Mesodermal cell (in vitro differentiated cells): ENCODE measurements around the gene BAIAP2.

ENCODE experiments used
- H3K27ac ChIP-seq: 2 replicates; pipeline ENCODE4 v1.7.0; 2013; ENCODE audit warnings: mild to moderate bottlenecking, low read depth, low read length, moderate library complexity; ENCODE audit not compliant: severe bottlenecking
- H3K36me3 ChIP-seq: 2 replicates; pipeline ENCODE4 v1.7.1; 2013; ENCODE audit warnings: mild to moderate bottlenecking, low read length, moderate library complexity; ENCODE audit not compliant: control insufficient read depth, insufficient read depth
- H3K4me1 ChIP-seq: one replicate; pipeline ENCODE4 v1.7.1; 2013; ENCODE audit warnings: mild to moderate bottlenecking, low read length; ENCODE audit not compliant: insufficient read depth, control insufficient read depth, poor library complexity, severe bottlenecking
- H3K4me3 ChIP-seq: 2 replicates; pipeline ENCODE4 v1.7.0; 2013; ENCODE audit warnings: low read length, control low read depth, mild to moderate bottlenecking; ENCODE audit not compliant: insufficient read depth, poor library complexity, severe bottlenecking; ENCODE audit errors: extremely low read depth
- H3K9me3 ChIP-seq: 2 replicates; pipeline ENCODE4 v1.7.1; 2013; ENCODE audit warnings: mild to moderate bottlenecking, low read length, moderate library complexity; ENCODE audit not compliant: control insufficient read depth
- WGBS, 2 experiments: methylation state at CpG; one replicate each; pipeline ENCODE4 v1.1.5; 2013; ENCODE audit warnings: missing lambda C conversion rate in 2 of 2; ENCODE audit not compliant: insufficient coverage in 2 of 2; 5-methylcytosine and 5-hydroxymethylcytosine counted together

Gene BAIAP2

GRCh38 chr17:81049973-81050551, 15.1 kb downstream of the BAIAP2 start:
- WGBS, 2 experiments = 91 to 95% methylated on average over 22 to 26 of the region's 26 CpGs
- H3K4me1 ChIP-seq = peaks cover 19% of the 10 kb centered on the region
- H3K4me3 ChIP-seq = no peak overlapping the region
- peaks cover 4% of the 10 kb centered on the region for H3K36me3 ChIP-seq
- no peaks in the 10 kb centered on the region for H3K9me3 ChIP-seq
- no peak overlapping the region for H3K27ac ChIP-seq

GRCh38 chr17:81050645-81051625, 16.0 kb downstream of the BAIAP2 start:
- Histone ChIP-seq H3K27ac (no peak overlapping the region), H3K4me3 (no peak overlapping the region), H3K4me1 (peaks cover 11% of the 10 kb centered on the region), H3K36me3 (peaks cover 9% of the 10 kb centered on the region), H3K9me3 (no peaks in the 10 kb centered on the region)
- WGBS, 2 experiments = 92 to 94% methylated on average over 29 to 32 of the region's 32 CpGs

- Histone ChIP-seq H3K27ac (no peak overlapping the region), H3K36me3 (peaks cover 15% of the 10 kb centered on the region), H3K4me3 (no peak overlapping the region), H3K4me1 (peaks cover 23% of the 10 kb centered on the region), H3K9me3 (no peaks in the 10 kb centered on the region)
- WGBS, 2 experiments = 82 to 85% methylated on average over 22 to 26 of the region's 31 CpGs
These were observed 17.4 kb downstream of the BAIAP2 start for GRCh38 chr17:81052199-81052997.

GRCh38 chr17:81053041-81053970, 18.4 kb downstream of the BAIAP2 start:
- no peak overlapping the region for H3K27ac ChIP-seq
- H3K4me3 ChIP-seq = no peak overlapping the region
- WGBS, 2 experiments = 79 to 82% methylated on average over 25 to 29 of the region's 42 CpGs
- peaks cover 32% of the 10 kb centered on the region for H3K4me1 ChIP-seq
- no peaks in the 10 kb centered on the region for H3K9me3 ChIP-seq
- H3K36me3 ChIP-seq = peaks cover 18% of the 10 kb centered on the region

GRCh38 chr17:81054308-81054707, 19.4 kb downstream of the BAIAP2 start:
- H3K36me3 ChIP-seq = peaks cover 25% of the 10 kb centered on the region
- no peaks in the 10 kb centered on the region for H3K9me3 ChIP-seq
- no peak overlapping the region for H3K4me3 ChIP-seq
- WGBS, 2 experiments = 95% methylated on average over 9 to 12 of the region's 12 CpGs
- no peak overlapping the region for H3K27ac ChIP-seq
- H3K4me1 ChIP-seq = peaks cover 33% of the 10 kb centered on the region

GRCh38 chr17:81054881-81055370, 20.0 kb downstream of the BAIAP2 start:
- no peak overlapping the region for H3K4me3 ChIP-seq
- no peak overlapping the region for H3K27ac ChIP-seq
- WGBS, 2 experiments = 88 to 94% methylated on average over 13 to 15 of the region's 17 CpGs
- no peaks in the 10 kb centered on the region for H3K9me3 ChIP-seq
- peaks cover 31% of the 10 kb centered on the region for H3K36me3 ChIP-seq
- peaks cover 33% of the 10 kb centered on the region for H3K4me1 ChIP-seq

- H3K27ac ChIP-seq = no peak overlapping the region
These were observed 21.4 kb downstream of the BAIAP2 start for GRCh38 chr17:81056312-81056711.

GRCh38 chr17:81057079-81057730, 22.3 kb downstream of the BAIAP2 start:
- H3K9me3 ChIP-seq = no peaks in the 10 kb centered on the region

More at GRCh38 chr17:81056312-81056711, 21.4 kb downstream of the BAIAP2 start:
- H3K9me3 ChIP-seq = no peaks in the 10 kb centered on the region
- peaks cover 37% of the 10 kb centered on the region for H3K36me3 ChIP-seq
- 93 to 96% methylated on average over 14 to 19 of the region's 19 CpGs for WGBS, 2 experiments
- H3K4me3 ChIP-seq = no peak overlapping the region
- H3K4me1 ChIP-seq = peaks cover 31% of the 10 kb centered on the region

GRCh38 chr17:81057777-81058176, 22.8 kb downstream of the BAIAP2 start:
- no peak overlapping the region for H3K4me3 ChIP-seq
- H3K9me3 ChIP-seq = no peaks in the 10 kb centered on the region
- peaks cover 27% of the 10 kb centered on the region for H3K4me1 ChIP-seq
- peak overlapping the region; percentile 88 for H3K27ac ChIP-seq
- H3K36me3 ChIP-seq = peaks cover 37% of the 10 kb centered on the region
- WGBS, 2 experiments = 94 to 100% methylated on average over 2 to 6 of the region's 12 CpGs

More at GRCh38 chr17:81057079-81057730, 22.3 kb downstream of the BAIAP2 start:
- 53 to 55% methylated on average over 12 to 13 of the region's 14 CpGs for WGBS, 2 experiments
- Histone ChIP-seq H3K4me3 (no peak overlapping the region), H3K27ac (peak overlapping the region; percentile 88), H3K4me1 (peaks cover 28% of the 10 kb centered on the region), H3K36me3 (peaks cover 37% of the 10 kb centered on the region)
